GM19351 (cell line): ENCODE measurements around the gene RPN1.

ENCODE experiments used
- ATAC-seq: cut with Tn5 transposase; IDR thresholded peaks from one replicate; pipeline ENCODE4 v1.9.1; 2021; ENCODE audit warnings: mild to moderate bottlenecking, moderate library complexity; ENCODE audit not compliant: unreplicated experiment

RPN1 gene

DNA sequence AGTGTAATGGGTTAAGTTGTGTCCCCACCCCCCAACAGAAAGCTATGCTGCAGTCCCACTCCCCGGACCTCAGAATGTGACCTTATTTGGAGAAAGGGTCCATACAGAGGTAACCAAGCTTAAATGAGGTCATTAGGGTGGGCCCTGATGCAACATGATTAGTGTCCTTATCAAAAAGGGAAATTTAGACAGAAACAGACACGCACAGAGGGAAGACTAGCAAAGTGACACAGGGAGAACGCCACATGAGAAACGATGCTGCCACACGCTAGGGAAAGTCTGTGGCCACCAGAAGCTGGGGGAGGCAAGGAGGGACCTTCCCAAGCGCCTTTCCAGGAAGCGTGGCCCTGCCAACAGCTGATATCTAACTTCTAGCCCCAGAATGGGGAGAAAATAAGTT is 65.4 kb downstream of the RPN1 start:
- no peak for ATAC-seq

DNA sequence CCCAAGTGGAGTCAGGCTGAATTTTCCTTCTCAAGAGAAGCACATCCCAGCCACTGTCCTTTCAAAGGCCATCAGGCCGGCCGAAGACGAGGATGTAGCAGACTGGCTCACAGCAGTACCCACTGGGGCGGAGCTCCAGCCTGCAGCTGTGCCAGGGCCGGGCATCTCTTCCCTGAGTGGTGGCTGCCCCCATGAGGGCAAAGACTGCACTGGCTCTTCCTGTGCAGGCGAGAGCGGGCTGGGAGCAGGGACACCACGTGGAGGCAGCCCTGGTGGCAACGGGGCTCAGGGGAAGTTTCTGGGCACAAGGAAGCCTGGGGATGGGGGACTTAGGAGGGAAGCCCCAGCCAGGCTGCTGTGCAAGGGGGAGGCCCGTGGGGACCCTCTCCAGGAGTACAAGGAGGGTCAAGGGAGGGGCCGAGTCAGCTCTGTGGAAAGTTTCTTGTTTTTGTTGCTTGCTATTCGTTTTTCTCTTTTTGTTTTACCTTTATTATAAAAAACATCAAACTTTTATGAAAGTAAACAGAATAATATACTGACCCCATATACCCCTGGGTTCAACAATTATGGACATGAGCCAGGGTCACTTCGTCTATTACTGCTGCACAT is 66.1 kb downstream of the RPN1 start:
- no peak for ATAC-seq

DNA sequence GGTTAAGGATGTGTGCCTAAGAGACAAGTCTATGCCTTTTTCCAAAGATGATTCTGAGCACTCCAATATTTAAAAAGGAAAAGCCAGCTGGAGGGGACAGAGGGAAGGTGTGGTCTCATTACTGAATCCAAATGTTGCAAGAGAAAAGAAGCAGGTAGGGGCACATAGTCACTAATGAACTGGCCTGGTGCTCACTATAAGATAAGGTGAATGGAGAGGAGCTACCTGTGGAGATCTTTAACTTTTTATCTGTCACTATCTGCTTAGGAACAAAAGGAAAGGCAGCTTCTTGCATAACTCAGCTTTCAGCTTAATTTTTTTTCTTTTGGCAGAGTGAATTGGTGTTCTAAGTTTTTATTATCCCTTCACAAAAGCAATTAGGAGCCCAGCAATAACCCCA is 69.1 kb downstream of the RPN1 start:
- no peak for ATAC-seq

DNA sequence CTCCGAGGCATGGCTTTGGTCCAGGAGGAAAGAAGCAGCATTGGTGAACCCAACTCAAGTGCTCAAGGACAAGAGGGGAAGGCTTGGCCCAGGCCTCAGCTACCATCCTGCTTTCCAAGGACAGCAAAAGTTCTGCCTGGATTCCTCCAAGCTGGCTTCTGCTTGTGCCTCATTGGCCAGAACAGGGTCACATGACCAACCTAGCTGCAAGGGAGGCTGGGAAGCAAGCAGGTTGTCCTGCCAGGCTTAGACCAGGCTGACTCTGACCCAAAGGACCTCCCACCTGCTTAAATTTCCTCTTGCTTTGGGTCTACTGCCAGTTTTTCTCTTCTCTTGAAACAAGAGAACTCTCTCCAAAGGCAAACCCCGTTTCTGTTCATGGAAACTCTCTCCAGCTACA is 70.7 kb downstream of the RPN1 start:
- no peak for ATAC-seq

DNA sequence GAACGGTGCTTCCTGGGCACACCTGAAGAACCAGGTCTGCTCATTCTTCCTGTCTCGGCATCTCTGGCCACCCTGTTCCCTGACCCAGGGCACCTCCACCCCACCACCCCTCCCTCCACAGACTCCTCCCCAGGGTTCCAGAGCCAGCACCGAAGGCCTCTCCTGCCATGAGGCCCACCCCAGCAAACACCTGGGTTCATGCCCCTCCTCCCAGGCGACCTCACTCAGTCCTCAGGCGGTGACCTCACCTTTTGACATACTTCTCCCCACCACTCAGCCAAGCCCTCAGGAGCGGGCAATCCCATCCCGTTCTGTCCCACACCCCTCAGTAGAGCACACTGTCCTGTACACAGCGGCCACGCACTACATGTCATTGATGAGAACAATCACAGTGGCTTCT is 72.3 kb downstream of the RPN1 start:
- ATAC-seq, result no peak

DNA sequence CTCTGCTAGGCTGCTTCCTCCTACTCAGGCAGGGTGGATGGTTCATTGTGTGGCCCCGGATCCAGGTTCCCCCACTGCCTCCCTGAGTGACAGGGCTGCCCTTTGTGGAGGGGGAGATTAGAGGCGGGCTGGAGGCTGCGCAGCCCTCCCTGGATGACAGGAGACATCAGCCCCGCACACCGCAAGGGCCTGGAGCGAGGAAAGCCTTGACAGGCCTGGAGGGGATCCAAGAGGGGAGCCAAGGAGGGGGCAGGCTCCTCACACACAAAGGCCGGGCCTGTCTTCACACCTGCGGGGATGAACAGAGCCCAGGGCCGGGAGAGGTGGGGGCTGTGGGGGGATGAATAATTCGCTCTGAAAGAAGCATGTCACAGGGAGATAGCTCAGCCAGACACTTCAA is 72.9 kb downstream of the RPN1 start:
- ATAC-seq, result no peak

DNA sequence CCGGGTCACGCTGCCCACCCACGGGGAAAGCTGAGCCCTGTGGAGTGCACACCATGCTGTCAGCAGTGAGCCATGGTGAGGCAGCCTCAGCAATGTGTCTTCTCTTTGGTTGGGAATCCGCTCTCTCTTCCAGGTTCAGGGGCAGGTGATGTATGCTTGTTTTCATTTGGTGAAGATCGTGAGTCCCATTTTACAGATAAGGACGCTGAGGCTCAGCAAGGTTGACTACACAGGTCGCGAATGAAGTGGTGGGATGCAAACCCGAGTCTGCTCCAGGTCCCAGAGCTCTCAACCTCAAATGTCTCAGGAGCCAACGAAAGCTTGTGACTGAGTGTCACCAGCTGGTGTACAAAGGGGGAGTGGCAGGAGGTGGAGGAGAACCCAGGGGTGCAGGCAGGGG is 74.3 kb downstream of the RPN1 start:
- ATAC-seq, result no peak

DNA sequence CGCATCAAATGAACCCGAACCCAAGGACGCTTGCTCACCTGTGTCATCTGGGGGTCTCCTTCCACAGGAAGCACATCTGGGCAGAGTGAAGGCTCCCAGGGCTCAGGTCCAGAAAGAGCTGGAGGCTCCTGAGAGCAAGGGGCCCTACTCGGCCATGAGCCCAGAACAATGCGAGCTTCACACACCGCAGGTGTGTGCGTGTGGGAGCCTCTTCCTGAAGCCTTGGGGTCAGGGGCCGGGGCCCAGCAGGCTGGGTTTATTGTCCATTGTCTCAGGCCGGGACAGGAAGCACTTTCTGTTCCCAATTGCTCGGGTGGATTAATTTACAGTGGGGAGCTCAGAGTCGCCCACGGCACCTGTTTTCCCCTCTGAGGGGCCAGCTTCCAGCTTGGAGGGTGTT is 74.8 kb downstream of the RPN1 start:
- no peak for ATAC-seq

DNA sequence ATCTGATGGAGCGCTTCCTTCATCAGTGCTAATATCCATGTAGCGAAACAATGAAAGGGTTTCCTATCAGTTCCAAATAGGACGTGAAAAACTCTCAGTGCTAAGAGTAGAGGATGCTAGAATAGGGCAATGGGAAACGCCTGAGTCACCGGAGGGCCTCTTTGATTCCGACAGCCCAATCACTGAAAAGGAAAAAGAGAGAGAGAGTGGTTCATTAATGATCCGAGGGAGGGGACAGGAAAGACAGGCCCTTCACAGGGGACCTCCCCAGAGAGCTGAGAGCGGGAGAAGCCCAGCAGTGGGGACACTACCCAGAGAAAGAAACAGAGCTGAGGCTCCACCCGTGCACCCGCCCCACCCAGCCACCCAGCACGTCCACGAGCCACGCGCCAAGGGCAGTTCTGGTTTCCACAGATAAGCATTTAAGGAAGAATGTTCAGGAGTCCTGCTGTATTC is 76.9 kb downstream of the RPN1 start:
- no peak for ATAC-seq

DNA sequence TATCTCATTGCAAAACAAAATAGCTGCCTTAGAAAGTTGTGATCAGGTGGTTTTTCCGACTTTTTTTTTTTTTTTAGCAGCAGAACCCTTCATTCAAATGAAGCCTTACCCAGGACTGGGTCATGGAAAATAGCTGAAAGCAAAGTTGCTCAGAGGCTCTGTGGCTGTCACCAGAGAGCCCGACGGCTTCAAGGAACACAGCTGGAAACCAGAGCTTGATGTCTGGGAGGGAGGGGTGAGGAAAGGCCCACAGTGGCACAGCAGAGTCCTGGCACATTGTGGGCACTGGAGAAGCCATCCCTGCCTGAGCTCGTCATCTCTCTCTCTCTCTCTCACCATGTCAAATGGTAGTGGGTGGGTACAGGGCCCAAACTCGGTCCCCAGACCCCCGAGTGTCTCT is 77.5 kb downstream of the RPN1 start:
- ATAC-seq, result no peak

DNA sequence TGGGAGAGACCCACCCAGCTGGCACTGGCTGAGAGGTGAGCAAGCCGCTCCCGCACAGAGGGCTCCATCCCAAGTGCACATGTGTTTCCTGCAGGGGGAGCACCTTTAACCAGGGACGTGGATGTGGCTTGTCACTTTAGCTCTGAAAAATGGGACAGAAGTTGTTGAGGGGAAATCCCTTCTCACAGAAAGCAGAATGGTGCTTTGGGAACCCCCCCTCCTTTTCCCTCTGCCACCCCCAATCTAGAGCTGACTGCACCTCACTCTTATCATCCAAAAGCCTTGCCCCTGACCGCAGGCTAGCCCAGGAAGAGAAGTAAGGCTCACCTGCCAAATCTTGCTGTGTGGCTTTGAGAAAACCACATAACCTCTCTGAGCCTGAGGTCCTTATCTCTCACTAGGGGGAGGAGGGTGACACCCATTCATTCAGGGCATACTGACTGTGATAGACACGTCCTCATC is 77.9 kb downstream of the RPN1 start:
- ATAC-seq, result no peak

DNA sequence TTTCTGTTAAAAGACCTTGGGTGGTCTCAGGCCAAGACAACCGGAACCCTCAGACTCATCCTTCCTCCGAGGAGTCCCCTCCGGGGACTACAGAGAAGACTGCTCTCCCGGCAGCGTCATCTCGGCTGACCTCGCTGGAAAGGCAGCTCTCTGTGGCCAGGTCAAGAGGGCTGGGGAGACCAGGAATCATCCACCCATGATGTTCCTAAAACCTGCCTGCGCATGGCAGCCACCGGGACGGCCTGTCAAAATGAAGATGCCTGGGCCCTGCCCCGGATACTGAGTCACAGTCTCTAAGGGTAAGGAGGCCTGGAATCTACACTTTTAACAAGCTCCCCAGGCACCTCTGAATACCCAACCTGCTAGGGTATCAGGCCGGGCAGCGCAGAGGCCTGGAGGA is 78.6 kb downstream of the RPN1 start:
- ATAC-seq, result no peak
